Skeletal muscle satellite cell (primary cell): ENCODE data around the gene FCGR3B.
"Not testable (repeated sequence)": the region's sequence is repeated elsewhere in the genome, so short reads cannot be mapped to it uniquely, and the experiment has no call there.

ENCODE experiments used
- H3K27me3 ChIP-seq: 2 replicates; pipeline ENCODE4 v1.7.0; 2013; ENCODE audit warnings: low read length; ENCODE audit not compliant: control insufficient read depth, insufficient read depth
- H3K36me3 ChIP-seq: 2 replicates; pipeline ENCODE4 v1.7.0; 2013; ENCODE audit warnings: mild to moderate bottlenecking, control low read depth, low read length; ENCODE audit not compliant: insufficient read depth
- H3K4me1 ChIP-seq: 2 replicates; pipeline ENCODE4 v1.7.0; 2013; ENCODE audit warnings: low read length; ENCODE audit not compliant: control insufficient read depth, insufficient read depth
- H3K4me2 ChIP-seq: 2 replicates; pipeline ENCODE4 v1.7.0; 2013; ENCODE audit warnings: mild to moderate bottlenecking, low read length
- H3K4me3 ChIP-seq: 2 replicates; pipeline ENCODE4 v1.7.0; 2013; ENCODE audit warnings: low read length
- H3K9ac ChIP-seq: 2 replicates; pipeline ENCODE4 v1.7.0; 2013; ENCODE audit warnings: mild to moderate bottlenecking, low read depth, low read length, moderate library complexity
- H3K9me3 ChIP-seq: replicated peaks from 2 replicates; pipeline ENCODE4 v1.7.0; 2013; ENCODE audit warnings: mild to moderate bottlenecking, control low read depth, low read length

The FCGR3B gene

DNA sequence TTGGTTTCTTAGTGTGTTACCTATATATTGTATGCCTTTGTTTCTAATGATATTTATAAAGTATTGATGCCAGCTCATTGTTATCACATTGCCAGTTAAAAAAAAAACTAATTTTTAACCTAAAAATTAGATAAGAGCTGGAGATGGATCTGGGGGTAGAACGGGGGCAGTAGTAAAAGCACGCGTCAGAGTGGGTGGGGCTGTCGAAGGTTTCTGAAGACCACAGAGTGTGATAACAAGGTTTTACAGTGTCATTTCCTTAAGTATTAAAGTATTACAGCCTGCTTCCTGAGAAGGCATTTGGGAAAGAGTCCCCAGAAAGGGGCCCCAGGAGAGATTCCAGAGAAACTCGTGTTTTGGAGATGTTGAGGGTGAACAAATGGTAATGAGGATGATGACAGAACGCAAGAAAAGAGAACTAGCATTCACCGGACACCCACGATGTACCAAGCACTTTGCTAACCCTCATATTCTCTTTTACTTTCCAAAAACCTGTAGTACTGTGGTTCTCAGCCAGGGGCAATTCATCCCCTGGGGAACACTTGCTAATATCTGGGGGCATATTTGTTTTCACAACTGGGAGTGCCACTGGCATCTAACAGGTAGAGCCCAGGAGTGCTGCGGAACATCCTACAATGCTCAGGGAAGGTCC lies 30.8 kb upstream of the FCGR3B start:
- not testable (repeated sequence) for H3K36me3 ChIP-seq

GRCh38 chr1:161658524-161658923 lies 27.5 kb upstream of the FCGR3B start:
- not testable (repeated sequence) for H3K4me3 ChIP-seq, H3K4me1 ChIP-seq, H3K4me2 ChIP-seq, H3K9ac ChIP-seq, H3K9me3 ChIP-seq, H3K27me3 ChIP-seq, H3K36me3 ChIP-seq

More for the DNA sequence above, 30.8 kb upstream of the FCGR3B start:
- not testable (repeated sequence) for H3K27me3 ChIP-seq, H3K4me1 ChIP-seq, H3K4me2 ChIP-seq, H3K4me3 ChIP-seq, H3K9ac ChIP-seq, H3K9me3 ChIP-seq

DNA sequence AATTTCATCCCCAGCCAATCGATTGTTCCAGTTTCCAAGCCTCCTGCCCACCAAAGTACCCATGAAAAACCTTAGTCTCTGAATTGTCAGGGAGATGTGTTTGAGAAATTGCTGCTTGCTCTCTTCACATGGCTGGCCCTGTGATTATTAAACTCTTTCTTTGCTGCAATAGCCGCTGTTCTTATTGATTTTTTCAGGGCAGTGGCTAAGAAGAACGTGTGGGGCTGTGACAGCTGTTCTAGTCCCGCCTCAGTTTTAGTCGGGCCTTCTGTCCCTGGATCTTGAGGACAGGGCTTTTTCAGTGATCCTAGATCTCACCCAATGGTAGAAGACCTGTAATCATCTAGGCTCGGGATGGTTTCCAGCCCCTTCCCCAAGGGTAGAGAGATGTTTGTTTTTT lies 23.0 kb upstream of the FCGR3B start:
- not testable (repeated sequence) for H3K4me2 ChIP-seq, H3K4me3 ChIP-seq, H3K9me3 ChIP-seq, H3K36me3 ChIP-seq, H3K27me3 ChIP-seq, H3K4me1 ChIP-seq, H3K9ac ChIP-seq

GRCh38 chr1:161653541-161653940 lies 22.6 kb upstream of the FCGR3B start:
- H3K9me3 ChIP-seq, H3K4me1 ChIP-seq, H3K4me2 ChIP-seq, H3K27me3 ChIP-seq, H3K36me3 ChIP-seq, H3K9ac ChIP-seq, H3K4me3 ChIP-seq: not testable (repeated sequence)

- not testable (repeated sequence) for H3K4me3 ChIP-seq, H3K9ac ChIP-seq, H3K9me3 ChIP-seq, H3K27me3 ChIP-seq, H3K4me1 ChIP-seq, H3K4me2 ChIP-seq, H3K36me3 ChIP-seq
Observed at GRCh38 chr1:161647507-161648360, 16.8 kb upstream of the FCGR3B start.

DNA sequence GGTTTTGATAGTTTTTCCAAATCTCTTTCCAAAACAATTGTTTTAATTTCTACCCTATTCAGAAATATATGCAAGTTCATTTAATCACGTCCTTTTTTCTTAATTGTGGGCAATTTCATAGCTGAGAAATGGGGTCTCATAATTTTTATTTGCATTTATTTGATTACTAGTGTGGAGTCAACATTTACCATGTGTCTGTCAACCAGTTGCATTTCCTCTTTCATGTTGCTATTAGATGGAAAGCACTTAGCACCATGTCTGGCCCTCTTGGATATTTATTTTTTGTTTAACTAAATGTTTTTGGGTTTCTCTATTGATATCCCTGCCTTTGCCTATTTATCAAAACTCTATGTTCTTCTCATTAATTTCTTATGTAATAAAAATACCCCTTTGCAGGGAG lies 13.9 kb upstream of the FCGR3B start:
- H3K9ac ChIP-seq, H3K4me1 ChIP-seq, H3K4me3 ChIP-seq: not testable (repeated sequence)

GRCh38 chr1:161643481-161644208 lies 12.7 kb upstream of the FCGR3B start:
- H3K27me3 ChIP-seq, H3K4me3 ChIP-seq, H3K9me3 ChIP-seq, H3K9ac ChIP-seq, H3K4me2 ChIP-seq, H3K4me1 ChIP-seq, H3K36me3 ChIP-seq: not testable (repeated sequence)

More for the DNA sequence above, 13.9 kb upstream of the FCGR3B start:
- not testable (repeated sequence) for H3K9me3 ChIP-seq, H3K4me2 ChIP-seq, H3K36me3 ChIP-seq, H3K27me3 ChIP-seq

- H3K9ac ChIP-seq, H3K4me1 ChIP-seq, H3K27me3 ChIP-seq, H3K9me3 ChIP-seq, H3K4me3 ChIP-seq, H3K36me3 ChIP-seq, H3K4me2 ChIP-seq: not testable (repeated sequence)
Observed at GRCh38 chr1:161642697-161643096, 11.7 kb upstream of the FCGR3B start.

DNA sequence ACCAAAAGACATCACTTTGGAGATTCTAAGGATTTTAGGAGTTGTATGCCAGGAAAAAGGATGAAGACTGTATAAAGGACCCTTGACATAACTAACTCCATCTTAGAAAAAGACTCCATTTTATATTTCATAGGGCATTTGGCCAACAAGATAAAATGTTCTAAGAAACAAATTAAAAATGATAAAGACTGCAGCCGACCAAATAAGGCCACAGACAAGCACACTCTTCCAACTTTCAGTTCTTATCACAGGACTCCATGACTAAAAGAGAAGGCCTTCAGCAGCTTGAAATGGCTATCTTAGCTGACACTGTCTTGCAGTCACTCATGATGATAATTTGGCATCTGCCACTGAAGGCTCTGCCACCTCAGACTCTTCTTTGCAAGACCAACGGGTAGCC lies 8.2 kb upstream of the FCGR3B start:
- H3K9me3 ChIP-seq, H3K27me3 ChIP-seq, H3K9ac ChIP-seq, H3K36me3 ChIP-seq, H3K4me1 ChIP-seq, H3K4me3 ChIP-seq, H3K4me2 ChIP-seq: not testable (repeated sequence)

DNA sequence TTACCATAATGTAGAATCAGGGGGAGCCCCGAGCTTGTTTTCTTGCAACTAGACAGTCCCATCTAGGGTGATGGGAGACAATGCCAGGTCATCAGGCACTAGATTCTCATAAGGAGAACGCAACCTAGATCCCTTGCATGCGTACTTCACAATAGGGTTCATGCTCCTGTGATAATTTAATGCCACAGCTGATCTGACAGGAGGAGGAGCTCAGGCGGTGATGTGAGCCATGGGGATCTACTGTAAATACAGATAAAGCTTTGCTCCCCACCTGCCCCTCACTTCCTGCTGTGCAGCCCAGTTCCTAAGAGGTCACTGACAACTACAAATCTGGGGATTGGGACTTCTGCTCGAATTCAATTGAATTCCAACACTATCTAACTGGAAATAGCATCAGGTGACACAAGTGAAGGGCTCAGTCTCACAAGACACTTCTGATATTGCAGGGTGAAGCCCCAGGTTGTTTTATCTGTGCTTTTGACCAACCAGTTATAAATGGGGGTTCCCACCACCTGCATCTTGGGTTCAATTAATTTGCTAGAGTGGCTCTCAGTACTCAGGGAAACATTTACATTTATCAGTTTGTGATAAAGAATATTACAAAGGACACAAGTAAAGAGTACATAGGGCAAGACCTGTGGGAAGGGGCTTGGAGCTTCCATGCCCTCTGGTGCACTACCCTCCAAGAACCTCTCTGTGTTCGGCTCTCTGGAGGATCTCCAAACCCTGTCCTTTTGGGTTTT lies 7.4 kb upstream of the FCGR3B start:
- H3K4me1 ChIP-seq, H3K36me3 ChIP-seq, H3K4me2 ChIP-seq, H3K27me3 ChIP-seq, H3K4me3 ChIP-seq, H3K9ac ChIP-seq, H3K9me3 ChIP-seq: not testable (repeated sequence)

GRCh38 chr1:161636976-161637375 lies 6.0 kb upstream of the FCGR3B start:
- not testable (repeated sequence) for H3K36me3 ChIP-seq, H3K9ac ChIP-seq, H3K27me3 ChIP-seq, H3K9me3 ChIP-seq, H3K4me2 ChIP-seq, H3K4me3 ChIP-seq, H3K4me1 ChIP-seq
